Colon (tissue), 2 donors: ENCODE measurements around the gene TET1.
"Not testable (repeated sequence)": the region's sequence is repeated elsewhere in the genome, so short reads cannot be mapped to it uniquely, and the experiment has no call there.

Experiments used
- FAIRE-seq: peaks from 2 replicates; lab custom pipeline; 2012; peaks lifted over from hg19 to GRCh38; lab: Jason Lieb, UNC
- donor health status: control.
- donor health status: control.

TET1 gene

DNA sequence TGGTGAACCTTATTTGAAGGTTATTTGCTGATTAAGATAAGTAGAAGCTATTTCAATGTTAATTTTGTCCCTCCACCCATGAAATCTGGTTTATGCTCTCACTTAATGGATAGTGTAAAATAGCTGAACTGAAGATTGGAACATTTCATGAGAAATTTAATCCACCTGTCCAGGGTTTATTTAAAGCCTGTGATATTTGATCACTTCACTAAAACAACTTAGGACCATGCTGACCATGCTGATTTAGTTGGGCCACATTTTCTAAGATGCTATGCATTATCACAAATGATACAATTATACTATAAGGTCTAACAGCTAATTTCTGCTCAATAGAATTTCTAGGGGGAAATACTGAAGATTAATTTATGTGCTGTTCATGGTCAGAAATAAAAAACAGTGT lies 53.8 kb downstream of the TET1 start:
- not testable (repeated sequence) for FAIRE-seq

DNA sequence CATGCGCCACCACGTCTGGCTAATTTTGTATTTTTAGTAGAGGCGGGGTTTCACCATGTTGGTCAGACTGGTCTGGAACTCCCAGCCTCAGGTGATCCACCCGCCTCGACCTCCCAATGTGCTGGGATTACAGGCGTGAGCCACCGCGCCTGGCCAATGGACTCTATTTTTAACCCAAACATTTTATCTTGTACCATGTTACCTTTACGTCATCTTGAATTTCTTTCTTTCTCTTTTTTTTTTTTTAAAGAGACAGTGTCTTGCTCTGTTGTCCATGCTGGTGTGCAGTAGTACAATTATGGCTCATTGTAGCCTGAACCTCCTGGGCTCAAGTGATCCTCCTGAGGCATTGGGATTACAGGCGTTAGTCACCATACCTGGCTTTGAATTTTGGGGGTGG lies 57.6 kb downstream of the TET1 start:
- not testable (repeated sequence) for FAIRE-seq

DNA sequence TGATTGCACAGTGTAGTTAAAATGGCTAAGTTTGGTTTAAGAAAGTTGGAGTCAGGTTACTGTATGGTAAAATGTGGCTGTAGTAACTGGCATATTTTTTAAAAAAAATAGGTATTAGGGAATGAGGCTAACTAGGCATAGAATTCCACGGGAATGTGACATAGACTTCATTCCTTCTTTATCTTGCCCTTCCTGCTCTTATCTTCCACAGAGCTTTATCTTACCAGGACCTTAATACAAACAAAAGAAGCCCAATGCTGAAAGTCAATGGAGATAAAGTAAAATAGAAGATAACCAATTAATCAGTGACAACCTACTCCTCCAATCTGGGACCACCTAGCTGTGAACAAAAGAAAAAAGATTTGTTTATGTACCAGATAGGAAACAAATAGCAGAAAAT lies 58.1 kb downstream of the TET1 start:
- no peak for FAIRE-seq

DNA sequence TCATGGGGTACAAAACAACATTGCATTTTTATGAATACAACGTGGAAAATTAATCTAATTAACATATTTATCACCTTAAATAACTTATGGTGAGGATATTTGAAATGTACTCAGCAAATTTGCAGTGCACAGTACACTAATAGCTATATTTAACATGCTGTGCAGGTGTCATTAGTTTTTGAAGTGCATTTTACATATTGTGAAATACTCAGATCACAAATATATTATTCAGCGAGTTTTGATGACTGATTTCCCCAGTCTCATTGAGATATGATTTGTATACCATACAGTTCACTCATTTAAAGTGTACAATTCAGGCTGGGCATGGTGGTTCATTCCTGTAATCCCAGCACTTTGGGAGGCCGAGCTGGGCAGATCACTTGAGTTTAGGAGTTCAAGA lies 59.5 kb downstream of the TET1 start:
- FAIRE-seq: no peak

DNA sequence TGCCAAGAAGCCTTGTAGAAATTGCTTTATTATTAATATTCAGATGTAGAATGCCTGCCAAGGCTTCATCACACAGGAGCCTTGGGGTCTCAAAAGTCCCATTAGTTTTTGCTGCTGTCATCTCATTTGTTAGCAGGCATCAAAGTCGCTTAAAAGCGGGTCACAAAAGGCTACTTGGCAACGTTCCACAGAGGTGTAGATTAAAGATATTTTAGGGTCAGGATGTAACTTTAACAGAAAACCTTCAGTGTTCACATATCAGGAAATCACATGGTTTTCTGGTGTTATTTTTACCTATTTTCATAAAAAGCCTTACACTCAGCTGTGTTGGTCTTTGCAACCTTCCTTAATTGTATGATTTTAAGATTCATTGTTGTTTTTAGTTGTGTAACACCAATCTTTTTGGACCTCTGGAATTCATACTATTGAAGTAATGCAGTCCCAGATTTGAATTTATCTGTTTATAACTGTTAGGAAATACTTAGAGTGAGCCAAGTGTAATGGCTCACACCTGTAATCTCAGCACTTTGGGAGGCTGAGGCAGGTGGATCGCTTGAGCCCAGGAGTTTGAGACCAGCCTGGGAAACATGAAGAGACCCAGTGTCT lies 65.3 kb downstream of the TET1 start:
- FAIRE-seq: no peak

DNA sequence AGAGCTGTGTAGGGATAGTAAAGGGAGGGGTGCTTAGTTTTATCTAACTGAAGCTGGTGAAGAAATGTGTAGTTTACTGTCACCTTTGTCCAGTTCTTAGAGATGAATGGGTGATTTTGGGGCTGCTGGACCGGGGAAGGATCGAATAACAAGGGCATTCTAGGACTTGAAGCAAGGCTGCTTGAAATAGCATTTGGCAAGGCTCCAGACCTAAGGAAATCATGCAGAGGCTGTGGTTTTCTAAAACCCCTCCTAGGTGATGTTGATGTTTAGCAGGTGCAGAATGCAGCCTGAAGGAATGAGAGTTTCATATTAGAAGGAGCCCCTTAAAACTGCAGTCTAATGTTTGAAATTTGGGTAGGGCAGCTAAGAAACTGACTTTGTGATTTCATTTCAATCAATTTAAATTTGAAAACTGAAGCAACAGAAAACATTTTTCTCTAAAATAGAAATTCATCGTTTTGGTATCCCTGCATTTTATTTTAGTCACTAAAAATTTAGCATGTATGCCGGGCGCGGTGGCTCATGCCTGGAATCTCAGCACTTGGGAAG lies 68.5 kb downstream of the TET1 start:
- no peak for FAIRE-seq

DNA sequence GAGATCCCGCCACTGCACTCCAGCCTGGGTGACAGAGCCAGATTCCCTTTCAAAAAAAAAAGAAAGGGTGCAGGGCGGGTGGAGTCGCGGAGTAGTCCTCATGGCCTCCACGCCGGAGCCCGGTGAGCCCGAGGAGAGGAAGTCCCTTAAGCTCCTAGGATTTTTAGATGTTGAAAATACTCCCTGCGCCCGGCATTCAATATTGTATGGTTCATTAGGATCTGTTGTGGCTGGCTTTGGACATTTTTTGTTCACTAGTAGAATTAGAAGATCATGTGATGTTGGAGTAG lies 72.1 kb downstream of the TET1 start:
- not testable (repeated sequence) for FAIRE-seq

DNA sequence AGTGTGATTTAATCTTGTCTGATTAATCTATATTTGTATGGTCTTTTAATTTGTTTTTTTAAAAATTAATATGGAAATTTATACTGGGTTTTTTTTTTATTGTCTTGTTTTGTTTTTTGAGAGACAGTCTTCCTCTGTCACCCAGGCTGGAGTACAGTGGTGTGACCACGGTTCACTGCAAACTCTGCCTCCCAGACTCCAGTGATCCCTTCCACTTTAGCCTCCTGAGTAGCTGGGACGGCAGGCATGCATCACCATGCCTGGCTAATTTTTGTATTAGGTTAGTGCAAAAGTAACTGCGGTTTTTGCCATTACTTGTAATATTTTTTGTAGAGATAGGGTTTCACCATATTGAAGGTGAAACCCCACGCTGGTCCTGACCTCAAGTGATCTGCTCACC lies 73.1 kb downstream of the TET1 start:
- FAIRE-seq: no peak

DNA sequence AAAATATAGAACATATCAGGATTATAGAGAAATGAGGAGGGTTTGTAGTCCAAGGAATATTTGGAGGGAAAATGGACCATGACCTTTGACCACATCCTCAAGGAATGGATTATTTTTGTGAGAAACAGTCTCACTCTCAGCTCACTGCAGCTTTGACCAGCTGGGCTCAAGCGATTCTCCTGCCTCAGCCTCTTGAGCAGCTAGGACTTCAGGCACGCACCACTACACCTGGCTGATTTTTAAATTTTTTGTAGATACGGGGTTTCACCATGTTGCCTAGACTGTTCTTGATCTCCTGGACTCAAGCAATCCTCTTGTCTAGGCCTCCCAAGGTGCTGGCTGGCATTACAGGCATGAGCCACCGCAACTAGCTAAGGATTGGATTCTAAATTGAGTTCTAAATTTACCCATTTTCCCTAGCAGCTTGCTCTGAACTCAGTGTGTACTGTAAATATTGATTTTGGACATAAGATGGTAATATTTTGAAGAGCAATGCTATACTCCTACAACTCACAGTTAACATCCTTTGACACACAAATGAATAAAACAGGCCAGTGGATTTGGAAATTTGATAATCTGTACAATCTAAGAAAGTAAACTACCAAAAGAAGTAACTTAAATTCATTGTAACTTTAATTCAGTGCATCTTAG lies 73.8 kb downstream of the TET1 start:
- no peak for FAIRE-seq

DNA sequence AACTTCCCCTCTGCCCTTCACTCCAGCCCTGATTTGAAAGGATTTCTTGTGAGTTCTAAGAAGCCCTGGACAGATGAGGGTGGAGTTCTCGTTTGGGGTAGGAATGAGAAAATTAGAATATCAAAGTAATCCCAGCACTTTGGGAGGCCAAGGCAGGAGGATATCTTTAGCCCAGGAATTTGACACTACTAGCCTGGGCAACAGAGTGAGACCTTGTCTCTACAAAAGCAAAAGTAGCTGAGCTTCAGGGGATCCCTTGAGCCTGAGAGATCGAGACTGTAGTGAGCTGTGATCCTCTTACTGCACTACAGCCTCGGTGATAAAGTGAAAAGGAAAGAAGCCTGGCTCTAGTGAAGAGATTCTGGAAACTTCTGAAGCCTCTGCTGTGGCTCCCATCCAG lies 76.2 kb downstream of the TET1 start:
- FAIRE-seq: no peak

DNA sequence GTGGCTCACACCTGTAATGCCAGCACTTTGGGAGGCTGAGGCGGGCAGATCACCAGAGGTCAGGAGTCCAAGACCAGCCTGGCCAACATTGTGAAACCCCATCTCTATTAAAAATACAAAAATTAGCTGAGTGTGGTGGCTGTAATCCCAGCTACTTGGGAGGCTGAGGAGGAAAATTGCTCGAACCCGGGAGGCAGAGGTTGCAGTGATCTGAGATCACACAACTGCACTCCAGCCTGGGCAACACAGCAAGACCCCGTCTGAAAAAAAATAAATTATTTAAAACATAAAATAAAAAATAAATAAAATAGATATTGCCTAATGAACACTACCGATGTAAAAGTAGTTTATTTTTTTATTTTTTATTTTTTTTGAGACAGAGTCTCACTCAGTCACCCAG lies 83.4 kb downstream of the TET1 start:
- not testable (repeated sequence) for FAIRE-seq

DNA sequence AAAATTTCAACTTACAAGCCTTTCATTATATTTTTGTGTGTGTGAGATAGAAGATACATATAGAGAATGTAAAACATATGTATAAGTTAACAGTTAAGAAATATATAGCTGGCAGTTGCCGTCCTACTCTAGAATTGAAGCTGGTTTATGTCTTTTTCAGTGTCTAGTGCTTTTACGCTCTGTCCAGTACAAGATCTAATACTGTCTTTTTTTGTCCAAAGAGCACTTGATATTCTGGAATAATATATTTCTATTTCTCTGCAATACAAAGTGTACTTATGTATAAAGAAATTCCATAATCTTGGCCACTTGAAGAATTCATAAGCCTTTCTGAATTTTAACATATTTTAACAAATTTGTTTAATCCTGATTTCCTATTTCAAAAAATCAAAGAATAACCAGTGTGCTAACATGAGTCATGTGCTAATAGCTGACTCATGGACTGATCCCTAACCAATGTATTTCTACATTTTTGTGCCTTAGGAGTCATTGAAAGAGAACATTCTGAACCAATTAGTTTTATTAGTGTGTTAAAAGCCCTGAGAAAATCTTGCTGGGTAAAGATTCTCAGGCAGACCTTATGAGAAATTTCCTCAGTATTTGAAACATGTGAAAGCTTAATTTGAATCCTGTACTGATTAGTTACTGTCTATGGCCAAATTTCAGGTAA lies 87.7 kb downstream of the TET1 start:
- FAIRE-seq: no peak

DNA sequence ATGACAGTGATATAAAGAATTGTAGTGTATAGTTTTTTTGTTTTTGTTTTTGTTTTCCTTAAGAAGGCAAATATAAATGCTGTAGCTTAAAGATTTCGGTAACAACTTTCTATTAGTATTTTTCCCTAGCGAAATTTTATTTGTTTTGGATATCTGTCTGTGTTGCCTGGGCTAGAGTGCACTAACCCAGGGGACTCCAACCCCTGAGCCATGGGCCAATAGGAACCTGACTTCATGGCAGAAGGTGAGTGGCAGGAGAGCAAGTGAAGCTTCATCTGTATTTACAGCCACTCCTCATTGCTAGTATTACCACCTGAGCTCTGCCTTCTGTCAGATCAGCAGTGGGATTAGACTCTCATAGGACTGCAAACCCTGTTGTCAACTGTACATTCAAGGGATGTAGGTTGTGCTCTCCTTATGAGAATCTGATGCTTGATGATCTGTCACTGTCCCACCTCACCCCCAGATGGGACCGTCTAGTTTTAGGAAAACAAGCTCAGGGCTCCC lies 95.5 kb downstream of the TET1 start:
- no peak for FAIRE-seq

DNA sequence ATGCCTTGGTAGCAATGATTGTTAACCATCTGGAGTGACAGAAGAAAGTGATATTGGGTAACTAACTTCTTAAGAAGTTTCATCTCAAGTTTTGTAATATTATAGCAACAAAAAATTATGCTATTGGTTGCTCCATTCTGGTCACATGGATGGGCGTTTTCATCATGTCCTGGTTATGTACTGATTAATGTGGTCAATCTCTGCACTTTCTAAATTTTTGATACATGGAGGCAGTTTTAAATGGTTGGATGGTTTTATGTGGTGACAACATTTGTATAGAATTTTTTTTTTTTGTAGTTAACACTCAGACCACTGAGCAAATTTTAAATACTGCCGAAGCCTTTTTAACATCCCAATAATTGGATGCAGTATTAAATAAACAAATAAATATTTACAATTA lies 105.7 kb downstream of the TET1 start:
- FAIRE-seq: no peak

DNA sequence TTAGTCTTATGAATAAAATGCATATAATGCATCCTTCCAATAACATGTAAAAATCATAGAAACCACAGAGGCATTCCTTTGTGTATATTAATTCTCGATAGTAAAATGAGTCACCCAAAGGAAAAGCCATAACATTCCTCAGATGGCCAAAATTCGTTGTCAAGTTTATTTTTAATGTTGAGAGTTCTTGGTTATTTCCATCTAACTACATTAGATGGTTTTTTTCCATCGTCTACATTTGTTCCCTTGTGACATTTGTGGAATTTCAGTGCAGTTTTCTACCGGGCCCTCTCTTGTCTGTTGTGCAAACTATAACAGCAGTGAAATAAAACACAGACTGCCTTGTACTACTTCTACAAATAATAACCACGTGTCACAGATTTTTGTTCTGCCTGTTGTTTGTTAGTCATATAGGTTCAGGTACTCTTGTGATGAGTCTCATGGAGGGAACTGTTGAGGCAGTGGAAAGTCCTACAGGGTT lies 106.2 kb downstream of the TET1 start:
- no peak for FAIRE-seq

DNA sequence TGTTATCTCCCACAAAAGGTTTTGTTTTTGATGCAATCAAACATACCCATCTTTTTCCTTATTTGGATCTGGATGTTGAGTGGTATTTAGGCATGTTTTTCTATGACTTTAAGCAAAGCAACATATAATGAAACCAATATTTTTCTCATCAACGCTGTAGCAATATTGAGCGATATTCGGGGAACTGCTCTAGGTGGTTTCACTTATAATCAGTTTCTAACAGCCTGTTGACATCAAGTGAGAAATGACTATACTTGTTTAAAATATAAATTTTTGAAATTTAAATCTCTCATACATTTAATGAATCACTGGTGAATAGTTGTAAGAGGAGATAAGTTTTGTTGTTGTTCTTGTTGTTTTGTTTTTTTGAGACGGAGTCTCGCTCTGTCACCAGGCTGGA lies 108.1 kb downstream of the TET1 start:
- no peak for FAIRE-seq

DNA sequence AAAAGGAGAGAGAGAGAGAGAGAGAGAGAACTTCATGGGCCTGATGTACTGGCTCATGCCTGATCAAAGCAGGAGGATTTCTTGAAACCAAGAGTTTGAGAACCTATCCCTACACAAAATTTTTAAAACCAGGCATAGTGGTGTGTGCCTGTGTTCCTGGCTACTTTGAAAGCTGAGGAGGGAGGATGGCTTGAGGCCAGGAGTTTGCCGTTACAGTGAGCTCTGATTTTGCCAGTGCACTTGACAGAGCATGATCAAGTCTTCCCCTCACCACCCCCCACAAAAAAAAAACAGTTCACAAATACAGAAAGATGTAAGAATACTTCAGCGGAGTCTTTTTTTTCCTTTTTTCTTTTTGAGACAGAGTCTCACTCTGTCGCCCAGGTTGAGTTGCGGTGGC lies 108.8 kb downstream of the TET1 start:
- no peak for FAIRE-seq

DNA sequence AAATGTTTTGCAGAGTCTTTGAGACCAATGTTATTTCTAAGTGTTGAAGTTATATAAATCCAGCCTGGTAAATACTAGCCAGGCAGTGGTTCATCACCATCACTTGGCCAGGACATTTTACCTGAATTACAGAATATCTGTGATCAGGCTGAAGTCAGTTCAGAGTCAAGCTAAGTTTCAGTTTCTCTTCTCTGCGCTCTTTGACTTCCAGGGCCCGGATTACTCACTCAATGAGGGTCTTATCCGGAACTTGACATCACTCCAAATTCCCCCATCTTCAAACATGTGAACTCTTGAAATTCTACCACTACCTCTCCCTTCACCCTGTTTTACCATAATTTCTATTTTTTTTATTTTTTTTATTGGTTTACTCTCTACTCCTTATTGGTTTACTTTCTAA lies 124.3 kb downstream of the TET1 start:
- no peak for FAIRE-seq

DNA sequence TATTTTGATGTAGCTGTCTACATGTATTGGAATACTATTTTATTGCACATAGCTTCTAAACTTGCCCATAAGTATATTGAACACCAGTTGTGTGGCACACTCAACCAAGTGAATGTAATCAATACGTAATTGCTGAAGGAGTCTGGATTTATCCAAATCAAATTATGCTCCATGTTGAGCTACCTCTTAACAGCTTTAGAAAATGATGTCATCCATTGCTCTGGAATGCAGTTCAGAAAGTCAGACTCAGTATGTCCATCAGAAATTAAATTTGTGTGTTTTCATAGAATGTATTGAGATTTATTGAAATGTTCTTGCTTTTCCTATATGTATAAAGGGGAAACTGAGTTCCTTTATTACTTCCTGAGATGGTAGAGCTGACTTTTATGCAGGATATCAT lies 135.9 kb downstream of the TET1 start:
- FAIRE-seq: no peak

DNA sequence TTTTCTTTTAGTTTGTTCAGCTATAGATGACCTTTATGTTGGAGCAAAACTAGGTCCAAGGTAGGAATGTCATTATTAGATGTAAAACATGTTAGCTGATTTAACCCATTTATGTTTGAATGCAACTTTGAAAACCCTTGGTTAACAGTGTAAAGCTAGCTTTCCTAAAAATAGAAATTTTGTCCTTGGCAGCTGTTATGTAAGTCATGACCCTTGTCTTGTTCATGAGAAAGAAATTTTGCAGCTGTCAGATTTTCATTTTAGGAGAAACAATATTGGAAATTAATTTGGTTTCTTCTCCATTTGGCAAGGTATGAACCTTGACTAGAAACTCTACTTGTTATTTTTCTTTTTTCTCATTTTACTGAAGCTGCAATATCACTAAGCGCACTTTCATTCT lies 137.0 kb downstream of the TET1 start:
- no peak for FAIRE-seq

DNA sequence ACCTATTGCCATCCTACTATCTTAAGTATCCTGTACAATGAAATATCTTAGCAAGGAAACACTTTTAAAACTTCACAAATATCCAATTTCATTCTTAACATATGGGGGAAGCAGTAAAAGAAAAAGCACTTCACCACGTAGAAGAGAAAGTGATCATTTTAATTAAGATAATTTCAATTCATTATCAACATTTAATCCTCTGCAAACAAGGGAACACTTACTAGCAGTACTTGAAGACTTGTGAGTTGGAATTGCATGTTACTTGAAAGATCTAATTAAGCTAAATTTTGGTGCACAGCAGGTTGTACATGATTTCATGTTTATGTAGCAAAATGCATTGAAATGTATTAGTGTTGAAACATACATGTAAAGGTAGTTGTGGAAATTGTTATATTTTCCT lies 140.1 kb downstream of the TET1 start:
- no peak for FAIRE-seq

DNA sequence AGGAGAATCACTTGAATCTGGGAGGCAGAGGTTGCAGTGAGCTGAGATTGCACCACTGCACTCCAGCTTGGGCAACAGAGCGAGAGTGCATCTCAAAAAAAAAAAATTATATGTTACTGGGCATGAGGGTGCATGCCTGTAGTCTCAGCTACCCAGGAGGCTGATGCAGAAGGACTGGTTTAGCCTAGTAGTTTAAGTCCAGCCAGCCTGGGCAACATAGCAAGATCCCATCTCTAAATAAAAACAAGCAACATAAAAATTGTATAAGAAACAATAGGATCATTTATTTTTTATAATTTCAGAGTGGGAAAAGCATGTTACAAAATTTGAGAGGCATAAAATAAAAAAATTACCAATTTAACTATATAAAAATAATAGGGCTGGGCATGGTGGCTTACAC lies 145.4 kb downstream of the TET1 start:
- no peak for FAIRE-seq

DNA sequence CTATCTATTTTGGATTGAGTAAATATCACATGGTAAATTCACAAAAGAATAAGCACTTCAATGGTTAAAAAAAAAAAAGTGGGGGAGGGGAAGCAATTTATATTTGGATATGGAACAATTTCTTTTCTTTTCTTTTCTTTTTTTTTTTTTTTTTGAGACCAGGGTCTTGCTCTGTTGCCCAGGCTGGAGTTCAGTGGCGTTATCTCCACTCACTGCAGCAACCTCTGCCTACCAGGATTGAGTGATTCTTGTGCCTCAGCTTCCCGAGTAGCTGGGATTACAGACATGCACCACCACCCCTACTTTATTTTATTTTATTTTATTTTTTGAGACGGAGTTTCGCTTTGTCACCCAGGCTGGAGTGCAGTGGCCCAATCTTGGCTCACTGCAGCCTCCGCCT lies 148.8 kb downstream of the TET1 start:
- not testable (repeated sequence) for FAIRE-seq
